Body of pancreas (tissue), 4 donors: ENCODE measurements around the gene NPHP1.

Experiments
- CTCF ChIP-seq, 7 experiments: fragments of 450-650 bp in 4 of 7; fragments of 200-600 bp in 3 of 7; sonication (generic) in 3 of 7; IDR thresholded peaks; one replicate each; pipeline ENCODE4 v1.5.1; 2016 to 2019; ENCODE audit warnings: antibody characterized with exemption in 7 of 7
- POLR2A ChIP-seq, 3 donors: fragments of 450-650 bp; IDR thresholded peaks; one replicate each; pipeline ENCODE4 v1.6.1; 2016; ENCODE audit warnings: antibody characterized with exemption in 3 of 3, mild to moderate bottlenecking in 2 of 3

- TF ChIP-seq CTCF (IDR thresholded peaks at IDR 0.05) (no peak), POLR2A (IDR thresholded peaks at IDR 0.05) (no peak)
Observed at GRCh38 chr2:110143982-110144381, 60.8 kb downstream of the NPHP1 start.
